Renal cortical epithelial cell (primary cell): ENCODE results near the gene AGAP1. TPM values are rescaled to one million over a fixed set of nuclear protein-coding genes. Genes with fewer than 3 reads are reported as not detected.
"Not testable (repeated sequence)": the region's sequence is repeated elsewhere in the genome, so short reads cannot be mapped to it uniquely, and the experiment has no call there.

Experiments
- DNase-seq: peaks from one replicate; pipeline ENCODE4 v3.0.0-alpha.2; 2011; ENCODE audit warnings: low read depth
- total RNA-seq: library from RNA; depleted of rRNA; stranded (reverse); fragments of >200 nt; gene quantifications from 2 replicates; pipeline ENCODE4 v1.2.3, GENCODE V29; 2014

AGAP1 gene
- total RNA-seq, 1 donor from 2014 or later: 17.6 TPM

GRCh38 chr2:236065314-236066160, 571.7 kb downstream of the AGAP1 start:
- no peak for DNase-seq

- DNase-seq: no peak
Observed at GRCh38 chr2:236070236-236070635, 576.4 kb downstream of the AGAP1 start.

GRCh38 chr2:236073246-236073645, 579.4 kb downstream of the AGAP1 start:
- DNase-seq: no peak

GRCh38 chr2:236073867-236074655, 580.2 kb downstream of the AGAP1 start:
- no peak for DNase-seq

- DNase-seq: no peak
Observed at GRCh38 chr2:236075802-236076201, 582.0 kb downstream of the AGAP1 start.

GRCh38 chr2:236078297-236079255, 584.7 kb downstream of the AGAP1 start:
- DNase-seq: peak; percentile 79

GRCh38 chr2:236080412-236080811, 586.6 kb downstream of the AGAP1 start:
- no peak for DNase-seq

- no peak for DNase-seq
Observed at GRCh38 chr2:236081171-236081570, 587.3 kb downstream of the AGAP1 start.

- no peak for DNase-seq
Observed at GRCh38 chr2:236082061-236082460, 588.2 kb downstream of the AGAP1 start.

GRCh38 chr2:236083934-236084333, 590.1 kb downstream of the AGAP1 start:
- no peak for DNase-seq

GRCh38 chr2:236085211-236085610, 591.4 kb downstream of the AGAP1 start:
- DNase-seq: no peak

GRCh38 chr2:236085647-236086046, 591.8 kb downstream of the AGAP1 start:
- no peak for DNase-seq

GRCh38 chr2:236086403-236086970, 592.6 kb downstream of the AGAP1 start:
- DNase-seq: no peak

GRCh38 chr2:236086971-236087465, 593.2 kb downstream of the AGAP1 start:
- DNase-seq: no peak

GRCh38 chr2:236088368-236089057, 594.7 kb downstream of the AGAP1 start:
- DNase-seq: peak; percentile 90

GRCh38 chr2:236089271-236090026, 595.6 kb downstream of the AGAP1 start:
- peak; percentile 61 for DNase-seq

- no peak for DNase-seq
Observed at GRCh38 chr2:236090027-236090382, 596.2 kb downstream of the AGAP1 start.

- DNase-seq: not testable (repeated sequence)
Observed at GRCh38 chr2:236090826-236091225, 597.0 kb downstream of the AGAP1 start.

GRCh38 chr2:236092714-236093113, 598.9 kb downstream of the AGAP1 start:
- DNase-seq: no peak

- DNase-seq: no peak
Observed at GRCh38 chr2:236093134-236093533, 599.3 kb downstream of the AGAP1 start.
